Liver (tissue), 9 donors: Measurements from ENCODE around the gene CCDC78. TPM values are rescaled to one million over a fixed set of nuclear protein-coding genes. Genes with fewer than 3 reads are reported as not detected.

Source experiments
- DNase-seq: peaks from one replicate; pipeline ENCODE4 v3.0.0-alpha.2; 2017; ENCODE audit warnings: low spot score
- H3K27ac ChIP-seq, 2 donors: one replicate each; pipeline ENCODE4 v1.7.0; 2013; ENCODE audit warnings: inconsistent platforms in 2 of 2, low read length in 2 of 2, control low read depth in 1 of 2, low read depth in 1 of 2, mild to moderate bottlenecking in 1 of 2
- H3K27me3 ChIP-seq, 4 donors: one replicate each; pipeline versions ENCODE4 v1.6.1 to v1.7.0; 2013; ENCODE audit warnings: low read length in 3 of 4, inconsistent platforms in 1 of 4, mild to moderate bottlenecking in 1 of 4, moderate library complexity in 1 of 4; ENCODE audit not compliant: control insufficient read depth in 4 of 4, insufficient read depth in 4 of 4
- H3K36me3 ChIP-seq, 4 donors: one replicate each; pipeline versions ENCODE4 v1.6.1 to v1.7.0; 2013; ENCODE audit warnings: low read length in 3 of 4, mild to moderate bottlenecking in 3 of 4, low read depth in 1 of 4, moderate library complexity in 1 of 4; ENCODE audit not compliant: control insufficient read depth in 4 of 4, insufficient read depth in 3 of 4
- H3K4me1 ChIP-seq, 4 donors: one replicate each; pipeline versions ENCODE4 v1.6.1 to v1.7.0; 2013; ENCODE audit warnings: low read length in 3 of 4, mild to moderate bottlenecking in 3 of 4, moderate library complexity in 1 of 4; ENCODE audit not compliant: control insufficient read depth in 4 of 4, insufficient read depth in 4 of 4
- H3K4me3 ChIP-seq, 3 donors: one replicate each; pipeline versions ENCODE4 v1.6.1 to v1.7.0; 2013; ENCODE audit warnings: low read length in 3 of 3, control low read depth in 1 of 3, low read depth in 1 of 3, mild to moderate bottlenecking in 1 of 3
- H3K9ac ChIP-seq, 2 donors: one replicate each; pipeline ENCODE4 v1.7.0; 2013; ENCODE audit warnings: low read length in 2 of 2, mild to moderate bottlenecking in 2 of 2, moderate library complexity in 2 of 2, control low read depth in 1 of 2, low read depth in 1 of 2
- H3K9me3 ChIP-seq, 4 donors: one replicate each; pipeline versions ENCODE4 v1.6.1 to v1.7.0; 2013; ENCODE audit warnings: low read length in 3 of 4; ENCODE audit not compliant: control insufficient read depth in 4 of 4
- CTCF ChIP-seq: fragments of 150-350 bp; IDR thresholded peaks from 2 replicates; pipeline ENCODE4 v1.5.1; 2017; ENCODE audit warnings: improper control_type of control experiment, low read depth, low read length; ENCODE audit not compliant: missing input control
- EGR1 ChIP-seq, 2 donors: IDR thresholded peaks; 2 replicates each; pipeline ENCODE4 v1.6.1; 2016 to 2018; ENCODE audit warnings: antibody characterized with exemption in 2 of 2, low read depth in 2 of 2
- FOXA2 ChIP-seq: IDR thresholded peaks from 2 replicates; pipeline ENCODE4 v1.6.1; 2016; ENCODE audit warnings: antibody characterized with exemption
- HNF4A ChIP-seq, 2 donors: conservative IDR thresholded peaks; 2 replicates each; pipeline ENCODE4 v1.6.1; 2016; ENCODE audit warnings: antibody characterized with exemption in 2 of 2, mild to moderate bottlenecking in 2 of 2
- JUND ChIP-seq, 2 donors: IDR thresholded peaks; 2 replicates each; pipeline ENCODE4 v1.6.1; 2016; ENCODE audit warnings: antibody characterized with exemption in 2 of 2
- RAD21 ChIP-seq, 2 donors: IDR thresholded peaks; 2 replicates each; pipeline ENCODE4 v1.6.1; 2016; ENCODE audit warnings: antibody characterized with exemption in 2 of 2, mild to moderate bottlenecking in 2 of 2
- REST ChIP-seq: IDR thresholded peaks from 2 replicates; pipeline ENCODE4 v1.6.1; 2016; ENCODE audit warnings: antibody characterized with exemption, mild to moderate bottlenecking
- RXRA ChIP-seq, 2 donors: IDR thresholded peaks; 2 replicates each; pipeline ENCODE4 v1.6.1; 2017 to 2018; ENCODE audit warnings: antibody characterized with exemption in 2 of 2, mild to moderate bottlenecking in 1 of 2
- SP1 ChIP-seq: IDR thresholded peaks from 2 replicates; pipeline ENCODE4 v1.6.1; 2018; ENCODE audit warnings: antibody characterized with exemption, mild to moderate bottlenecking
- YY1 ChIP-seq: IDR thresholded peaks from 2 replicates; pipeline ENCODE4 v1.6.1; 2016; ENCODE audit warnings: antibody characterized with exemption, mild to moderate bottlenecking
- whole genome bisulfite sequencing: extraction: QIAGEN DNeasy Blood & Tissue Kit; methylation state at CpG from one replicate; pipeline ENCODE4 v1.1.7; 2013; 5-methylcytosine and 5-hydroxymethylcytosine counted together
- polyA plus RNA-seq, 2 donors: library from polyadenylated mRNA; stranded (reverse) in 1 of 2; unstranded in 1 of 2; fragments of 200-250 nt in 1 of 2; fragments of >200 nt in 1 of 2; fragmentation: Nextera tagmentation in 1 of 2; extraction: Ambion mirVana in 1 of 2; gene quantifications; one replicate each; pipeline versions ENCODE4 v1.2.1 to v1.2.3, GENCODE V29; 2013 to 2015
- total RNA-seq, 2 donors: library from RNA; depleted of rRNA; stranded (reverse); fragments of >200 nt; gene quantifications; one replicate each; pipeline ENCODE4 v1.2.3, GENCODE V29; 2014
- TF ChIP-seq, protein P1 (sequence below): IDR thresholded peaks from 2 replicates; pipeline ENCODE4 v1.6.1; 2016; ENCODE audit warnings: antibody characterized with exemption
- TF ChIP-seq, protein P2 (sequence below): IDR thresholded peaks from 2 replicates; pipeline ENCODE4 v1.6.1; 2016; ENCODE audit warnings: antibody characterized with exemption
- donor health status: healthy.
- donor health status: healthy.
- donor health status: healthy.
- donor health status: healthy.
- donor health status: healthy.

Gene CCDC78
- total and polyA plus RNA-seq, 4 donors: 0.05 to 0.28 (median 0.08) TPM; not detected in 1

GRCh38 chr16:674968-675883, 51.0 kb downstream of the CCDC78 start, which contains the start of gene RHBDL1:
RHBDL1 (plus strand) TSS chr16:675671; CDS start chr16:675791, 120 bp downstream.
- WGBS: 9% methylated on average over 73 of the region's 73 CpGs
- no peak for TF ChIP-seq HNF4A (conservative IDR thresholded peaks at IDR 0.05)
- TF ChIP-seq REST: no peak
- TF ChIP-seq CTCF: no peak
- TF ChIP-seq, protein P1, sequence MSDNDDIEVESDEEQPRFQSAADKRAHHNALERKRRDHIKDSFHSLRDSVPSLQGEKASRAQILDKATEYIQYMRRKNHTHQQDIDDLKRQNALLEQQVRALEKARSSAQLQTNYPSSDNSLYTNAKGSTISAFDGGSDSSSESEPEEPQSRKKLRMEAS: no peak
- TF ChIP-seq SP1: no peak
- TF ChIP-seq FOXA2: no peak
- TF ChIP-seq EGR1 (IDR thresholded peaks at IDR 0.05; ENCODE audit: low read depth in 2 of 2): no peak
- TF ChIP-seq RXRA (IDR thresholded peaks at IDR 0.05): no peak
- TF ChIP-seq, protein P2, sequence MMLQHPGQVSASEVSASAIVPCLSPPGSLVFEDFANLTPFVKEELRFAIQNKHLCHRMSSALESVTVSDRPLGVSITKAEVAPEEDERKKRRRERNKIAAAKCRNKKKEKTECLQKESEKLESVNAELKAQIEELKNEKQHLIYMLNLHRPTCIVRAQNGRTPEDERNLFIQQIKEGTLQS: no peak
- H3K27me3 ChIP-seq: no peaks in the 10 kb centered on the region
- no peak within 1 kb of the TSS for H3K9ac ChIP-seq
- H3K36me3 ChIP-seq: peaks cover 5 to 34% (median 19%) of the 10 kb centered on the region in 4 donors
- no peak within 1 kb of the TSS for H3K27ac ChIP-seq
- H3K4me3 ChIP-seq: peak within 1 kb of the TSS in 1 of 3 donors; percentile 47
- peaks cover 6 to 28% (median 15%) of the 10 kb centered on the region in 4 donors for H3K4me1 ChIP-seq
- H3K9me3 ChIP-seq: no peaks in the 10 kb centered on the region
- DNase-seq: no peak

DNA sequence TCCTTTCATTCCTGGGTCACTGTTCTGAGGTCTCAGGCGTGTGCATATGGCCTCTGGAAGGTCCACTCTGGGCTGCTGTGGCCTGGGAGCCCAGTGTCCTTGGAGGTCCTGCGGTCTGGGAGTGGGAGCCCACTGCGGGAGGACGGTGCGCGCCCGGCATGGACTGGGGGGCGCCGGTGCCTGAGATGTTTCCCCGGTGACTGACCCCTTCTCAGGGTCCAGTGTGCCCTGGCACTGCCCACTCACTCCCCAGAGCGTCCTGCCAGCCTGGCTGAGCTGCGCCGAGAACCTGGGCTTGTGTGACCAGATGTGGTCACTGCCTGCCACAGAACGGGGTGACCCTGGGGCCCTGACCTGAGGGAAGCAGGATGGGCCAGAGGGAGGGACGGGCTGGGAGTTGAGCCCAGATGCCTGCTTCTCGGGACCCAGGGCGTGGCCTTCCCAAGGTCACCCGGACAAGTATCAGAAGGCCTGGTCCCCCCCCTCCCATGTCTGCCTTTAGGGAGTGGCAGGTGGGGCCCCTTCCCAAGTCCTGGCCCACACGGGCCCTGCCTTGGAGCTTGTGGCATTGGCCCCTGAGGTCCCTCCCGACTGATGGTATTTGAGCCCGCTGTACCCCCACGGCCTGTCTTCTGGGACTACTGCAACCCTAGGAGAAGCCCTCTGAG, 51.9 kb downstream of the CCDC78 start:
- H3K4me1 ChIP-seq: peaks cover 5 to 27% (median 14%) of the 10 kb centered on the region in 4 donors
- WGBS: 85% methylated on average over 22 of the region's 22 CpGs
- no peak overlapping the region for H3K27ac ChIP-seq
- no peak overlapping the region for H3K4me3 ChIP-seq
- no peaks in the 10 kb centered on the region for H3K9me3 ChIP-seq
- TF ChIP-seq FOXA2: no peak
- TF ChIP-seq RAD21 (IDR thresholded peaks at IDR 0.05): no peak
- TF ChIP-seq RXRA (IDR thresholded peaks at IDR 0.05): no peak
- TF ChIP-seq JUND (IDR thresholded peaks at IDR 0.05): no peak
- TF ChIP-seq YY1: no peak
- H3K36me3 ChIP-seq: peaks cover 5 to 37% (median 19%) of the 10 kb centered on the region in 4 donors
- H3K27me3 ChIP-seq: no peaks in the 10 kb centered on the region
- no peak for DNase-seq
- H3K9ac ChIP-seq: no peak overlapping the region
